Keratinocyte (primary cell): Measurements from ENCODE around the gene PXN. TPM values are rescaled to one million over a fixed set of nuclear protein-coding genes. Genes with fewer than 3 reads are reported as not detected.

Experiments
- DNase-seq: peaks from one replicate; pipeline ENCODE4 v3.0.0-alpha.2; 2011; ENCODE audit warnings: low read depth, missing footprints, low spot score
- FAIRE-seq: peaks from 2 replicates; lab custom pipeline; 2011; peaks lifted over from hg19 to GRCh38; lab: Jason Lieb, UNC
- H2AFZ ChIP-seq: 2 replicates; pipeline ENCODE4 v1.6.0; 2012; ENCODE audit warnings: low read length, control low read depth, inconsistent platforms; ENCODE audit not compliant: control insufficient read depth
- H3K27ac ChIP-seq: 2 replicates; pipeline ENCODE4 v1.5.1; 2011; ENCODE audit warnings: low read length; ENCODE audit not compliant: control insufficient read depth, insufficient read depth
- H3K27me3 ChIP-seq: 3 replicates; pipeline ENCODE4 v1.6.0; 2011; ENCODE audit warnings: low read length; ENCODE audit not compliant: control insufficient read depth, insufficient read depth; ENCODE audit errors: extremely low read depth
- H3K36me3 ChIP-seq, 2 experiments: 2 replicates in 1 of 2; 3 replicates in 1 of 2; pipeline ENCODE4 v1.5.1; 2011; ENCODE audit warnings: low read length in 2 of 2, mild to moderate bottlenecking in 1 of 2; ENCODE audit not compliant: control insufficient read depth in 2 of 2, insufficient read depth in 2 of 2; ENCODE audit errors: extremely low read depth in 1 of 2
- H3K4me1 ChIP-seq: 3 replicates; pipeline ENCODE4 v1.5.1; 2011; ENCODE audit warnings: low read length; ENCODE audit not compliant: control insufficient read depth, insufficient read depth; ENCODE audit errors: extremely low read depth
- H3K4me2 ChIP-seq: 3 replicates; pipeline ENCODE4 v1.6.0; 2011; ENCODE audit warnings: low read depth, low read length; ENCODE audit not compliant: control insufficient read depth, insufficient read depth; ENCODE audit errors: extremely low read depth
- H3K4me3 ChIP-seq, 3 experiments: fragments of 200-600 bp in 1 of 3; sonication (generic) in 1 of 3; 2 replicates in 2 of 3; 3 replicates in 1 of 3; pipeline ENCODE4 v1.5.1; 2011 to 2016; ENCODE audit warnings: low read length in 3 of 3, mild to moderate bottlenecking in 3 of 3, control low read depth in 2 of 3, inconsistent platforms in 1 of 3, low read depth in 1 of 3, mixed read lengths in 1 of 3, mixed run types in 1 of 3, moderate library complexity in 1 of 3; ENCODE audit not compliant: control insufficient read depth in 2 of 3, insufficient read depth in 2 of 3; ENCODE audit errors: extremely low read depth in 1 of 3
- H3K79me2 ChIP-seq: 2 replicates; pipeline ENCODE4 v1.6.0; 2012; ENCODE audit warnings: low read length; ENCODE audit not compliant: control insufficient read depth, insufficient read depth
- H3K9ac ChIP-seq: 3 replicates; pipeline ENCODE4 v1.6.0; 2011; ENCODE audit warnings: low read length; ENCODE audit not compliant: control insufficient read depth, insufficient read depth; ENCODE audit errors: extremely low read depth
- H3K9me1 ChIP-seq: 3 replicates; pipeline ENCODE4 v1.6.0; 2011; ENCODE audit warnings: low read length; ENCODE audit not compliant: control insufficient read depth, insufficient read depth; ENCODE audit errors: extremely low read depth
- H3K9me3 ChIP-seq: 2 replicates; pipeline ENCODE4 v1.5.1; 2012; ENCODE audit warnings: low read depth, low read length; ENCODE audit not compliant: control insufficient read depth
- H4K20me1 ChIP-seq: 3 replicates; pipeline ENCODE4 v1.6.0; 2011; ENCODE audit warnings: low read length; ENCODE audit not compliant: control insufficient read depth, insufficient read depth; ENCODE audit errors: extremely low read depth
- EZH2 ChIP-seq: IDR thresholded peaks from one replicate; pipeline ENCODE4 v1.6.1; 2012; ENCODE audit warnings: inconsistent platforms, mild to moderate bottlenecking, low read length, moderate library complexity
- dilution Hi-C: fragments of 300-500 bp; cut with MboI; formaldehyde crosslinking; loops from one replicate; pipeline ENCODE4 v1.7.0; 2020; ENCODE audit warnings: low sequenced_read_pairs; ENCODE audit not compliant: extremely low pct_ligation_motif_present
- polyA plus RNA-seq, 5 experiments: library from polyadenylated mRNA; depleted of rRNA in 3 of 5; stranded (reverse) in 3 of 5; stranded (forward) in 1 of 5; unstranded in 1 of 5; fragments of >200 nt; gene quantifications; 1 replicate in 1 of 5; 2 replicates in 3 of 5; 3 replicates in 1 of 5; pipeline versions ENCODE4 v1.2.1 to v1.2.3, GENCODE V29; 2011 to 2012; ENCODE audit warnings: missing spikeins in 2 of 5, low read depth in 1 of 5, low replicate concordance in 1 of 5
- small RNA-seq, 3 experiments: library from RNA; depleted of rRNA; stranded (forward); fragments of <200 nt; gene quantifications; one replicate each; pipeline ENCODE3, GENCODE V24; 2012; ENCODE audit warnings: low read depth in 3 of 3, low replicate concordance in 1 of 3; ENCODE audit not compliant: insufficient read length in 3 of 3
- TF ChIP-seq, protein P1 (sequence below), 3 experiments: IDR thresholded peaks in 1 of 3; conservative IDR thresholded peaks in 1 of 3; optimal IDR thresholded peaks in 1 of 3; 2 replicates in 2 of 3; 3 replicates in 1 of 3; pipeline versions ENCODE3 to v1.5.1; 2011; ENCODE audit warnings: low read length in 3 of 3, mild to moderate bottlenecking in 3 of 3, moderate library complexity in 2 of 3, control low read depth in 1 of 3, inconsistent platforms in 1 of 3; ENCODE audit not compliant: insufficient read depth in 2 of 3; ENCODE audit errors: extremely low read depth in 1 of 3

PXN gene
- polyA plus RNA-seq, 1 donor (not counting 4 experiments of a cell fraction or from before 2014, with no cell fraction given), result 114 TPM

DNA sequence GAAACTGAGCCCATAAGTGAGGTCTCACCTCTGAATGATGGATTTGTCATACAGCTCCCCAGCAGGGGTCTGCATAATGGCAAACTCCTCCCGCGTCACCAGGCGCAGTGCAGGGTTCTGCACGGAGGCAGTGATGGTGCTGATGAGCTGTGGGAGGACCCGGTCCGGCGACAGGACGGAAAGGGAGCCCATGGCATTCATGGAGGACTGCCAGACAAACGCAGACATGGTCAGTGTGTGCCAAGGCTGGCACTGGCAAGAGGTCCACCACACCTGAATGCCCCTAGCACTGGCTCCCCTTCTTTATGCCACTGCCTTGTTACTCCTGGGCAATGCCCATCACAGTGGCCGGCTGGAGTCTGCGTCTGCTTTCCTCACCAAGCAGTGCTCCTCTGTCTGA is 103.7 kb downstream of the PXN start:
- Histone ChIP-seq H3K27me3 (no peaks in the 10 kb centered on the region), H2AFZ (no peak overlapping the region), H3K4me1 (no peaks in the 10 kb centered on the region), H3K36me3 (peaks cover 54 to 59% of the 10 kb centered on the region in 2 experiments), H3K4me2 (no peak overlapping the region), H3K27ac (no peak overlapping the region), H3K9me3 (no peaks in the 10 kb centered on the region), H3K9ac (no peak overlapping the region), H4K20me1 (no peaks in the 10 kb centered on the region), H3K9me1 (no peaks in the 10 kb centered on the region), H3K4me3 (no peak overlapping the region), H3K79me2 (no peaks in the 10 kb centered on the region)
- no peak for FAIRE-seq
- no peak for DNase-seq
- dilution Hi-C loops, result no loop called here
- no peak for TF ChIP-seq EZH2
- TF ChIP-seq, protein P1, sequence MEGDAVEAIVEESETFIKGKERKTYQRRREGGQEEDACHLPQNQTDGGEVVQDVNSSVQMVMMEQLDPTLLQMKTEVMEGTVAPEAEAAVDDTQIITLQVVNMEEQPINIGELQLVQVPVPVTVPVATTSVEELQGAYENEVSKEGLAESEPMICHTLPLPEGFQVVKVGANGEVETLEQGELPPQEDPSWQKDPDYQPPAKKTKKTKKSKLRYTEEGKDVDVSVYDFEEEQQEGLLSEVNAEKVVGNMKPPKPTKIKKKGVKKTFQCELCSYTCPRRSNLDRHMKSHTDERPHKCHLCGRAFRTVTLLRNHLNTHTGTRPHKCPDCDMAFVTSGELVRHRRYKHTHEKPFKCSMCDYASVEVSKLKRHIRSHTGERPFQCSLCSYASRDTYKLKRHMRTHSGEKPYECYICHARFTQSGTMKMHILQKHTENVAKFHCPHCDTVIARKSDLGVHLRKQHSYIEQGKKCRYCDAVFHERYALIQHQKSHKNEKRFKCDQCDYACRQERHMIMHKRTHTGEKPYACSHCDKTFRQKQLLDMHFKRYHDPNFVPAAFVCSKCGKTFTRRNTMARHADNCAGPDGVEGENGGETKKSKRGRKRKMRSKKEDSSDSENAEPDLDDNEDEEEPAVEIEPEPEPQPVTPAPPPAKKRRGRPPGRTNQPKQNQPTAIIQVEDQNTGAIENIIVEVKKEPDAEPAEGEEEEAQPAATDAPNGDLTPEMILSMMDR (optimal IDR thresholded peaks at IDR 0.05 in 1 of 3, IDR thresholded peaks at IDR 0.05 in 1 of 3, conservative IDR thresholded peaks at IDR 0.05 in 1 of 3; ENCODE audit: extremely low read depth in 1 of 3, insufficient read depth in 2 of 3, low read length in 3 of 3), result no peak

Small RNA genes within 50 kb of the gene (small RNA-seq; reads per million reads assigned to genes)
- gene RNU4-1 (3.3 to 11.8 (median 6.0) reads per million in 3 experiments), gene RNU4-2 (8.5 to 66.0 (median 46.7) reads per million in 3 experiments), gene RNU6-1088P (0 reads per million in 3 experiments)

Other genes with a start within 250 kb of the PXN start
- 51.0 to 68.4 TPM (median 51.6 TPM) in 3 replicates for gene RAB35, start 149.0 kb downstream of the PXN start, polyA plus RNA-seq
- gene GCN1, start 71.0 kb downstream of the PXN start, polyA plus RNA-seq, result 26.1 to 56.3 TPM (median 34.1 TPM) in 3 replicates
- 3,950 to 5,808 TPM (median 4,618 TPM) in 3 replicates for gene RPLP0, start 64.6 kb downstream of the PXN start, polyA plus RNA-seq
- gene RNU4-2, start 26.2 kb upstream of the PXN start, polyA plus RNA-seq, result under 0.01 TPM in 2 of 3 replicates, not detected in the other
- gene RNU4-1, start 27.5 kb upstream of the PXN start, polyA plus RNA-seq, result under 0.01 TPM in 2 of 3 replicates, not detected in the other
- gene SIRT4, start 36.6 kb upstream of the PXN start, polyA plus RNA-seq, result 0.75 to 1.7 TPM (median 0.98 TPM) in 3 replicates
- gene PLA2G1B, start 62.0 kb upstream of the PXN start, polyA plus RNA-seq, result not detected in 3 replicates
- not detected in 3 replicates for gene MSI1, start 103.4 kb upstream of the PXN start, polyA plus RNA-seq
- 584 to 976 TPM (median 663 TPM) in 3 replicates for gene COX6A1, start 172.4 kb upstream of the PXN start, polyA plus RNA-seq
- gene TRIAP1, start 180.7 kb upstream of the PXN start, polyA plus RNA-seq, result 37.3 to 71.1 TPM (median 46.7 TPM) in 3 replicates
- gene GATC, start 180.7 kb upstream of the PXN start, polyA plus RNA-seq, result 14.7 to 22.4 TPM (median 19.2 TPM) in 3 replicates
- gene SRSF9, start 204.0 kb upstream of the PXN start, polyA plus RNA-seq, result 108 to 175 TPM (median 159 TPM) in 3 replicates
- gene DYNLL1, start 230.4 kb upstream of the PXN start, polyA plus RNA-seq, result 636 to 744 TPM (median 716 TPM) in 3 replicates